AG09319 (cell line): ENCODE results near the gene CALM3.
"Not testable (repeated sequence)": the region's sequence is repeated elsewhere in the genome, so short reads cannot be mapped to it uniquely, and the experiment has no call there.

ENCODE experiments used
- DNase-seq: peaks from one replicate; pipeline ENCODE4 v3.0.0-alpha.2; 2010; ENCODE audit warnings: low read depth; ENCODE audit errors: extremely low read depth
- TF ChIP-seq, protein P1 (sequence below): IDR thresholded peaks from 2 replicates; pipeline ENCODE4 v1.5.1; 2011; ENCODE audit warnings: low read depth, mild to moderate bottlenecking, inconsistent platforms, low read length, moderate library complexity

The CALM3 gene

GRCh38 chr19:46601318-46602224, at the start of gene CALM3:
CALM3 (plus strand) TSS chr19:46601330; CDS start chr19:46601435, 105 bp downstream.
- TF ChIP-seq, protein P1, sequence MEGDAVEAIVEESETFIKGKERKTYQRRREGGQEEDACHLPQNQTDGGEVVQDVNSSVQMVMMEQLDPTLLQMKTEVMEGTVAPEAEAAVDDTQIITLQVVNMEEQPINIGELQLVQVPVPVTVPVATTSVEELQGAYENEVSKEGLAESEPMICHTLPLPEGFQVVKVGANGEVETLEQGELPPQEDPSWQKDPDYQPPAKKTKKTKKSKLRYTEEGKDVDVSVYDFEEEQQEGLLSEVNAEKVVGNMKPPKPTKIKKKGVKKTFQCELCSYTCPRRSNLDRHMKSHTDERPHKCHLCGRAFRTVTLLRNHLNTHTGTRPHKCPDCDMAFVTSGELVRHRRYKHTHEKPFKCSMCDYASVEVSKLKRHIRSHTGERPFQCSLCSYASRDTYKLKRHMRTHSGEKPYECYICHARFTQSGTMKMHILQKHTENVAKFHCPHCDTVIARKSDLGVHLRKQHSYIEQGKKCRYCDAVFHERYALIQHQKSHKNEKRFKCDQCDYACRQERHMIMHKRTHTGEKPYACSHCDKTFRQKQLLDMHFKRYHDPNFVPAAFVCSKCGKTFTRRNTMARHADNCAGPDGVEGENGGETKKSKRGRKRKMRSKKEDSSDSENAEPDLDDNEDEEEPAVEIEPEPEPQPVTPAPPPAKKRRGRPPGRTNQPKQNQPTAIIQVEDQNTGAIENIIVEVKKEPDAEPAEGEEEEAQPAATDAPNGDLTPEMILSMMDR = no peak
- no peak for DNase-seq

GRCh38 chr19:46552891-46553290, 48.2 kb upstream of the CALM3 start:
- DNase-seq = no peak
- TF ChIP-seq, protein P1 = no peak

GRCh38 chr19:46554161-46554560, 47.0 kb upstream of the CALM3 start:
- TF ChIP-seq, protein P1 = no peak
- no peak for DNase-seq

- no peak for DNase-seq
- TF ChIP-seq, protein P1 = no peak
Measured at GRCh38 chr19:46555628-46556280, 45.4 kb upstream of the CALM3 start.

GRCh38 chr19:46556471-46556870, 44.7 kb upstream of the CALM3 start:
- DNase-seq = not testable (repeated sequence)

DNA sequence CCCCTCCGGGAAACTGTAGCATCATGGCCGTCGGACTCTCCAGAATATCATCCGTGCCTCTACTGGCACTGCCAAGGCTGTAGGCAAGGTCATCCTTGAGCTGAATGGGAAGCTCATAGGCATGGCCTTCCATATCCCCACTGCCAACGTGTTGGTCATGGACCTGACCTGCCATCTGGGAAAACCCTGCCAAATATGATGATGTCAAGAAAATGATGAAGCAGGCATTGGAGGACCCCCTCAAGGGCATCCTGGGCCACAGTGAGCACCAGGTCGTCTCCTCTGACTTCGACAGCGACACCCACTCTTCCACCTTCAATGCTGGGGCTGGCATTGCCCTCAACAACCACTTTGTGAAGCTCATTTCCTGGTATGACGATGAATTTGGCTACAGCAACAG, 41.9 kb upstream of the CALM3 start:
- TF ChIP-seq, protein P1 = no peak
- no peak for DNase-seq

DNA sequence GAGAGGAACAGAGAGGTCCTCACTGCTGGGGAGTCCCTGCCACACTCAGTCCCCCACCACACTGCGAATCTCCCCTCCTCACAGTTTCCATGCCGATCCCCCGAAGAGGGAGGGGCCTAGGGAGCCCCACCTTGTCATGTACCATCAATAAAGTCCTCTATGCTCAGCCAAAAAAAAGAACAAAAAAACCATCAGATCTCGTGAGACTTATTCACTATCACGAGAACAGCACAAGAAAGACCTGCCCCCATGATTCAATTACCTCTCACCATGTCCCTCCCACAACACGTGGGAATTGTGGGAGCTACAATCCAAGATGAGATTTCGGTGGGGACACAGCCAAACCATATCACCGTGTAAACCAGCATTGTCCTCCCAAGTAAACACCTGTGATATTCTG, 41.5 kb upstream of the CALM3 start:
- DNase-seq = not testable (repeated sequence)

GRCh38 chr19:46564701-46565100, 36.4 kb upstream of the CALM3 start:
- no peak for DNase-seq
- TF ChIP-seq, protein P1 = no peak
